AG04449 (cell line): ENCODE measurements around the gene SLC2A5.

ENCODE experiments used
- CTCF ChIA-PET: fragments of 350-600 bp; formaldehyde crosslinking; extraction: SDS; loops from one replicate; lab custom pipeline; 2021; ENCODE audit warnings: antibody characterized with exemption; lab: Yijun Ruan, JAX
- POLR2A ChIA-PET: fragments of 400-600, 350-600 bp; formaldehyde crosslinking; extraction: SDS; loops from one replicate; lab custom pipeline; 2020; ENCODE audit warnings: antibody characterized with exemption, inconsistent platforms; lab: Yijun Ruan, JAX
- DNase-seq: peaks from one replicate; pipeline ENCODE4 v3.0.0-alpha.2; 2010; ENCODE audit warnings: low read depth, low spot score
- H3K4me3 ChIP-seq: 2 replicates; pipeline ENCODE4 v1.5.1; 2011; ENCODE audit warnings: low read depth, mild to moderate bottlenecking, control low read depth, low read length
- CTCF ChIP-seq: IDR thresholded peaks from one replicate; pipeline ENCODE4 v1.5.1; 2011; ENCODE audit warnings: mild to moderate bottlenecking, moderate library complexity, low read length, control low read depth, inconsistent platforms; ENCODE audit not compliant: insufficient read depth; ENCODE audit errors: missing control alignments

SLC2A5 gene

GRCh38 chr1:9070486-9070885 lies 1.1 kb upstream of the SLC2A5 start:
- POLR2A ChIA-PET = no interaction called here
- no peak for TF ChIP-seq CTCF
- CTCF ChIA-PET = interaction anchor here (1.3 to 2.3 kb wide), 2 partner anchors 12 to 65 kb away, joined by 5 to 7 read pairs; no protein-coding TSS in a partner anchor
- no peak overlapping the region for H3K4me3 ChIP-seq
- DNase-seq = no peak

GRCh38 chr1:9068981-9069325 lies 482 bp downstream of the SLC2A5 start:
- POLR2A ChIA-PET = no interaction called here
- H3K4me3 ChIP-seq = no peak overlapping the region
- no peak for DNase-seq
- CTCF ChIA-PET = interaction anchor here (0.7 kb wide), 1 partner anchor 220 kb away, joined by 3 read pairs; no protein-coding TSS in a partner anchor
- no peak for TF ChIP-seq CTCF

- H3K4me3 ChIP-seq = no peak overlapping the region
- TF ChIP-seq CTCF = peak; percentile 18
- peak; percentile 67 for DNase-seq
- POLR2A ChIA-PET = no interaction called here
- CTCF ChIA-PET = interaction anchor here (1.0 to 1.7 kb wide), 5 partner anchors 9 to 62 kb away, joined by 3 to 6 read pairs (median 4); no protein-coding TSS in a partner anchor
Observed at GRCh38 chr1:9066945-9067807, 2.3 kb downstream of the SLC2A5 start.

- POLR2A ChIA-PET = no interaction called here
- no peak for TF ChIP-seq CTCF
Observed at GRCh38 chr1:9065213-9065751, 4.2 kb downstream of the SLC2A5 start.

GRCh38 chr1:9062846-9063245 lies 6.6 kb downstream of the SLC2A5 start:
- H3K4me3 ChIP-seq = no peak overlapping the region
- ChIA-PET CTCF (interaction anchor here (0.9 to 4.2 kb wide), 5 partner anchors 14 to 145 kb away, joined by 3 to 23 read pairs (median 3); no protein-coding TSS in a partner anchor), POLR2A (no interaction called here)
- no peak for DNase-seq
- no peak for TF ChIP-seq CTCF

More at GRCh38 chr1:9065213-9065751, 4.2 kb downstream of the SLC2A5 start:
- CTCF ChIA-PET = interaction anchor here (0.6 kb wide), 1 partner anchor 37 kb away, joined by 3 read pairs; no protein-coding TSS in a partner anchor
- no peak for DNase-seq
- no peak overlapping the region for H3K4me3 ChIP-seq

GRCh38 chr1:9062021-9062471 lies 7.4 kb downstream of the SLC2A5 start:
- ChIA-PET POLR2A (no interaction called here), CTCF (interaction anchor here (1.2 to 4.2 kb wide), 4 partner anchors 13 to 144 kb away, joined by 3 to 23 read pairs (median 4); no protein-coding TSS in a partner anchor)
- DNase-seq = no peak
- no peak for TF ChIP-seq CTCF
- no peak overlapping the region for H3K4me3 ChIP-seq
